Caco-2 (cell line): ENCODE results near the gene OR6N1. TPM values are rescaled to one million over a fixed set of nuclear protein-coding genes. Genes with fewer than 3 reads are reported as not detected.

ENCODE experiments used
- BruUV-seq: library from RNA; stranded (reverse); fragments of 400-500 nt; replicated peaks from 2 replicates; lab custom pipeline; 2021; lab: Mats Ljungman, UMichigan
- CTCF ChIA-PET: fragments of 300-600 bp; sonication (Branson Sonifier 250); formaldehyde crosslinking; loops from one replicate; lab custom pipeline; 2022; ENCODE audit warnings: antibody characterized with exemption; lab: Charles Lee
- POLR2A ChIA-PET: fragments of 300-600 bp; sonication (Branson Sonifier 250); formaldehyde crosslinking; loops from one replicate; lab custom pipeline; 2022; ENCODE audit warnings: antibody characterized with exemption; lab: Charles Lee
- DNase-seq, 2 experiments: peaks; one replicate each; pipeline versions ENCODE4 v3.0.0 to v3.0.0-alpha.2; 2020 to 2022
- H3K27me3 ChIP-seq: replicated peaks from 2 replicates; pipeline ENCODE4 v1.6.0; 2011; ENCODE audit warnings: low read length; ENCODE audit not compliant: control insufficient read depth, insufficient read depth
- H3K36me3 ChIP-seq: 2 replicates; pipeline ENCODE4 v1.5.1; 2011; ENCODE audit warnings: low read length; ENCODE audit not compliant: control insufficient read depth, insufficient read depth
- H3K4me1 ChIP-seq: fragments of 250-450 bp; sonication (Bioruptor Pico); 2 replicates; pipeline ENCODE4 v1.5.1; 2020; ENCODE audit warnings: mild to moderate bottlenecking
- H3K4me3 ChIP-seq: 2 replicates; pipeline ENCODE4 v1.5.1; 2011; ENCODE audit warnings: low read depth, mild to moderate bottlenecking, control low read depth, low read length
- H3K9me3 ChIP-seq: fragments of 250-450 bp; sonication (Bioruptor Pico); 2 replicates; pipeline ENCODE4 v1.5.1; 2020; ENCODE audit warnings: mild to moderate bottlenecking, moderate library complexity
- H3K27ac Mint-ChIP-seq: one replicate; pipeline ENCODE4 v1.8.0; 2022; ENCODE audit warnings: mixed read lengths; ENCODE audit not compliant: unreplicated experiment
- H3K27me3 Mint-ChIP-seq: one replicate; pipeline ENCODE4 v1.8.0; 2022; ENCODE audit warnings: mixed read lengths; ENCODE audit not compliant: insufficient read depth, unreplicated experiment
- H3K36me3 Mint-ChIP-seq: one replicate; pipeline ENCODE4 v1.8.0; 2022; ENCODE audit warnings: mild to moderate bottlenecking, mixed read lengths; ENCODE audit not compliant: insufficient read depth, unreplicated experiment
- H3K4me1 Mint-ChIP-seq: one replicate; pipeline ENCODE4 v1.8.0; 2022; ENCODE audit warnings: low read depth, mixed read lengths; ENCODE audit not compliant: unreplicated experiment
- H3K4me3 Mint-ChIP-seq: one replicate; pipeline ENCODE4 v1.8.0; 2022; ENCODE audit warnings: mild to moderate bottlenecking, moderate library complexity, mixed read lengths; ENCODE audit not compliant: unreplicated experiment
- H3K9me3 Mint-ChIP-seq: one replicate; pipeline ENCODE4 v1.8.0; 2022; ENCODE audit warnings: mixed read lengths; ENCODE audit not compliant: unreplicated experiment
- CTCF ChIP-seq, 2 experiments: fragments of 200-600 bp in 1 of 2; IDR thresholded peaks; 1 replicate in 1 of 2; 2 replicates in 1 of 2; pipeline versions ENCODE4 v1.5.1 to v1.8.0; 2011 to 2022; ENCODE audit warnings: antibody characterized with exemption in 1 of 2, control low read depth in 1 of 2, inconsistent platforms in 1 of 2, low read depth in 1 of 2, low read length in 1 of 2, mild to moderate bottlenecking in 1 of 2, moderate library complexity in 1 of 2; ENCODE audit not compliant: insufficient read depth in 1 of 2, severe bottlenecking in 1 of 2, unreplicated experiment in 1 of 2
- intact Hi-C: fragments of 100-400 bp; cut with micrococcal nuclease; formaldehyde crosslinking; loops from one replicate; pipeline ENCODE4 v1.10.0; 2022; ENCODE audit not compliant: unreplicated experiment
- total RNA-seq: library from RNA; stranded (reverse); gene quantifications from 2 replicates; pipeline ENCODE4 v1.2.3, GENCODE V29; 2022

Gene OR6N1
- total RNA-seq, 1 experiment from 2014 or later: not detected

DNA sequence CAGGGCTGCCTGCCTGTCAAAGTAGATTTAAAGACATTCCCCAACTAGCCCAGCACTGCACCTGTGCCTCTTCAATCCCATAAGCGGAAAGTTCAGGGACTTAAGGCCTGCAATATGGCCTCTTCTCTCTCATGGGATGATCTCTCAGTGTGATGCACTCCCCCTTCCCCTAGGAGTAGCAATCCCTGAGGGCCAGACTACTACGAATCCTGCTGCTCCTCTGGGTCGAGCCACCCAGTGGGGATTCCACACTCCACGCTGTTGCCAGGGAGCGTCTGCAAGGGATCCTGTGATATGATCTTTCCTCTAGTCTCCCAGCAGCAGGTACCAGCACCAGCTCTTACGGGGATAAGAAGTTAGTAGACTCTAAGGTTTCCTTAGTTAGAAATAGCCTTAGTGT, 22.3 kb upstream of the OR6N1 start:
- Mint-ChIP-seq H3K27ac (no peak overlapping the region), H3K4me1 (no peaks in the 10 kb centered on the region), H3K27me3 (no peaks in the 10 kb centered on the region), H3K9me3 (no peaks in the 10 kb centered on the region), H3K36me3 (no peaks in the 10 kb centered on the region), H3K4me3 (no peak overlapping the region)
- no peaks in the 10 kb centered on the region for H3K36me3 ChIP-seq
- no TSS peak for BruUV-seq
- intact Hi-C loops: no loop called here
- H3K4me1 ChIP-seq: no peaks in the 10 kb centered on the region
- DNase-seq: no peak
- POLR2A ChIA-PET: no interaction called here
- CTCF ChIA-PET: no interaction called here
- no peak for TF ChIP-seq CTCF (IDR thresholded peaks at IDR 0.05; ENCODE audit: insufficient read depth in 1 of 2, low read depth in 1 of 2, low read length in 1 of 2, severe bottlenecking in 1 of 2, unreplicated experiment in 1 of 2)
- no peaks in the 10 kb centered on the region for H3K27me3 ChIP-seq
- no peaks in the 10 kb centered on the region for H3K9me3 ChIP-seq
- no peak overlapping the region for H3K4me3 ChIP-seq

DNA sequence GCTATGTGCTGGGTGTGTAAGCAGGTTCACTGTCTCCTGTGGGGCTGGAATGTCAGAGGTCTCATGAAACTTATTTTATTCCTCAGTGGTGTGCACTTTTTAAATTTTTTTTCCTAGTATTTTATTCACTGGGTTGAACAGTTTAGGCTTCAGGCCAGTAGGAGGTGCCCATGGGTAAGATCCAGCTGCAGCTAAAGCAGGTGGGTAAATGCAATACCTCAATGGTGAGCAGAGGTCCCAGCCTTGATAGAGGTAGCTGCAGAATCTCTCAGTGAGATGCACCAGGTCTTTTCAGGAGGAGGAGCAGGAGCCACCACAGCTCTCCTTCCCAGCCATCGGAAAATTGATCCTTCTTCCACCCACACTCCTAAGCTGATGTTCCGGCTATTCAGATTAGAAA, 21.6 kb upstream of the OR6N1 start:
- TF ChIP-seq CTCF (IDR thresholded peaks at IDR 0.05; ENCODE audit: insufficient read depth in 1 of 2, low read depth in 1 of 2, low read length in 1 of 2, severe bottlenecking in 1 of 2, unreplicated experiment in 1 of 2): no peak
- no peaks in the 10 kb centered on the region for H3K27me3 ChIP-seq
- no peak overlapping the region for H3K4me3 ChIP-seq
- Mint-ChIP-seq H3K9me3 (no peaks in the 10 kb centered on the region), H3K4me3 (no peak overlapping the region), H3K4me1 (no peaks in the 10 kb centered on the region), H3K27me3 (no peaks in the 10 kb centered on the region), H3K36me3 (no peaks in the 10 kb centered on the region), H3K27ac (no peak overlapping the region)
- no peaks in the 10 kb centered on the region for H3K9me3 ChIP-seq
- BruUV-seq: no TSS peak
- intact Hi-C loops: no loop called here
- no peak for DNase-seq
- POLR2A ChIA-PET: no interaction called here
- no peaks in the 10 kb centered on the region for H3K36me3 ChIP-seq
- H3K4me1 ChIP-seq: no peaks in the 10 kb centered on the region
- CTCF ChIA-PET: no interaction called here

GRCh38 chr1:158781104-158781503, 9.1 kb upstream of the OR6N1 start, which contains the start of gene OR6N2:
Gene OR6N2, minus strand, starts transcription at chr1:158781204. Its CDS starts 3,569 bp downstream, at chr1:158777635.
- DNase-seq: no peak
- BruUV-seq: no TSS peak
- H3K4me1 Mint-ChIP-seq: no peaks in the 10 kb centered on the region
- Histone ChIP-seq H3K4me3 (no peak within 1 kb of the TSS), H3K4me1 (no peaks in the 10 kb centered on the region), H3K36me3 (no peaks in the 10 kb centered on the region), H3K27me3 (no peaks in the 10 kb centered on the region), H3K9me3 (no peaks in the 10 kb centered on the region)
- CTCF ChIA-PET: no interaction called here
- H3K36me3 Mint-ChIP-seq: no peaks in the 10 kb centered on the region
- no peak within 1 kb of the TSS for H3K4me3 Mint-ChIP-seq
- POLR2A ChIA-PET: no interaction called here
- no peak for TF ChIP-seq CTCF (IDR thresholded peaks at IDR 0.05; ENCODE audit: insufficient read depth in 1 of 2, low read depth in 1 of 2, low read length in 1 of 2, severe bottlenecking in 1 of 2, unreplicated experiment in 1 of 2)
- H3K27ac Mint-ChIP-seq: no peak within 1 kb of the TSS
- no peaks in the 10 kb centered on the region for H3K9me3 Mint-ChIP-seq
- H3K27me3 Mint-ChIP-seq: peaks cover 6% of the 10 kb centered on the region
- intact Hi-C loops: no loop called here
